Loucy (cell line): ENCODE measurements around the gene C3orf49.

Experiments
- EZH2phosphoT487 ChIP-seq: fragments of 200-600 bp; IDR thresholded peaks from 2 replicates; pipeline ENCODE4 v1.6.1; 2018; ENCODE audit warnings: antibody characterized with exemption, mild to moderate bottlenecking, moderate library complexity, borderline replicate concordance
- TF ChIP-seq, protein P1 (sequence below): fragments of 200-600 bp; sonication (generic); conservative IDR thresholded peaks from 2 replicates; pipeline ENCODE4 v1.5.1; 2014; ENCODE audit warnings: mild to moderate bottlenecking, antibody characterized with exemption, low read length

DNA sequence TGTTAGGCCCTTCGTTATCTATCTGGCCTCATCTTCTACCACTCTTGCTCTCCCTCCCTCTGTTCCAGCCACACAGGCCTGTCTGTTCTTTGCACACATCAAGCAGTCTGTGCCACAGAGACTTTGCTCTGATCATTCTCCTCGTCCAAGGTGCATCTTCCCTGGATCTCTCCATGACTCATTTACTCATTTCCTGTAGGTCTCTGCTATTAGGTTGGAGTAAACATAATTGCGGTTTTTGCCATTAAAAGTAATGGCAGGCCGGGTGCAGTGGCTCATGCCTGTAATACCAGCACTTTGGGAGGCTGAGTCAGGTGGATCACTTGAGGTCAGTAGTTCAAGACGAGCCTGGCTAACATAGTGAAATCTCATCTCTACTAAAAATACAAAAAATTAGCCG, 9.5 kb upstream of the C3orf49 start:
- TF ChIP-seq, protein P1, sequence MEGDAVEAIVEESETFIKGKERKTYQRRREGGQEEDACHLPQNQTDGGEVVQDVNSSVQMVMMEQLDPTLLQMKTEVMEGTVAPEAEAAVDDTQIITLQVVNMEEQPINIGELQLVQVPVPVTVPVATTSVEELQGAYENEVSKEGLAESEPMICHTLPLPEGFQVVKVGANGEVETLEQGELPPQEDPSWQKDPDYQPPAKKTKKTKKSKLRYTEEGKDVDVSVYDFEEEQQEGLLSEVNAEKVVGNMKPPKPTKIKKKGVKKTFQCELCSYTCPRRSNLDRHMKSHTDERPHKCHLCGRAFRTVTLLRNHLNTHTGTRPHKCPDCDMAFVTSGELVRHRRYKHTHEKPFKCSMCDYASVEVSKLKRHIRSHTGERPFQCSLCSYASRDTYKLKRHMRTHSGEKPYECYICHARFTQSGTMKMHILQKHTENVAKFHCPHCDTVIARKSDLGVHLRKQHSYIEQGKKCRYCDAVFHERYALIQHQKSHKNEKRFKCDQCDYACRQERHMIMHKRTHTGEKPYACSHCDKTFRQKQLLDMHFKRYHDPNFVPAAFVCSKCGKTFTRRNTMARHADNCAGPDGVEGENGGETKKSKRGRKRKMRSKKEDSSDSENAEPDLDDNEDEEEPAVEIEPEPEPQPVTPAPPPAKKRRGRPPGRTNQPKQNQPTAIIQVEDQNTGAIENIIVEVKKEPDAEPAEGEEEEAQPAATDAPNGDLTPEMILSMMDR: no peak
- no peak for TF ChIP-seq EZH2phosphoT487
